ENCODE results near the gene ZDHHC1.

DNA sequence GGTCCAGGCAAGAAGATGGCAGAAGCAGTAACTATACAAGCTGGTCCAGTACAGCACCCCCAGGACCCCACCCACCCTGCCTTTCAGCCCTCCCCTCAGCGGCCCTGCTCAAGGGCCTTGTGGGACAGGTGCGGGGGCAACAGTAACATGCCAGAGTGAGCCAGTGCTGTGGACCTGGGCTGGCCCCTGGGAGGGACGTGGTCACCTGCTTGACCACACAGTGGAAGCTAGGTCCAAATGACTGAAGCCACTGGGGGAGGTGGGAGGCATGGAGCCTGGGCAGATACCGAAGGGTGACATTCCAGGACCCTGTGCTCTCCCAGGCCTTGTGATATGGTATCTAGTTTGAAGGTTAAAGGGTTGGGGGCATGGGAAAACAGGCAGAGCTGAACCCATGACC lies 47.4 kb upstream of the ZDHHC1 start:
- TF ChIP-seq, protein P1, sequence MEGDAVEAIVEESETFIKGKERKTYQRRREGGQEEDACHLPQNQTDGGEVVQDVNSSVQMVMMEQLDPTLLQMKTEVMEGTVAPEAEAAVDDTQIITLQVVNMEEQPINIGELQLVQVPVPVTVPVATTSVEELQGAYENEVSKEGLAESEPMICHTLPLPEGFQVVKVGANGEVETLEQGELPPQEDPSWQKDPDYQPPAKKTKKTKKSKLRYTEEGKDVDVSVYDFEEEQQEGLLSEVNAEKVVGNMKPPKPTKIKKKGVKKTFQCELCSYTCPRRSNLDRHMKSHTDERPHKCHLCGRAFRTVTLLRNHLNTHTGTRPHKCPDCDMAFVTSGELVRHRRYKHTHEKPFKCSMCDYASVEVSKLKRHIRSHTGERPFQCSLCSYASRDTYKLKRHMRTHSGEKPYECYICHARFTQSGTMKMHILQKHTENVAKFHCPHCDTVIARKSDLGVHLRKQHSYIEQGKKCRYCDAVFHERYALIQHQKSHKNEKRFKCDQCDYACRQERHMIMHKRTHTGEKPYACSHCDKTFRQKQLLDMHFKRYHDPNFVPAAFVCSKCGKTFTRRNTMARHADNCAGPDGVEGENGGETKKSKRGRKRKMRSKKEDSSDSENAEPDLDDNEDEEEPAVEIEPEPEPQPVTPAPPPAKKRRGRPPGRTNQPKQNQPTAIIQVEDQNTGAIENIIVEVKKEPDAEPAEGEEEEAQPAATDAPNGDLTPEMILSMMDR (conservative IDR thresholded peaks at IDR 0.05; ENCODE audit: low read length) = no peak
- no peak for TF ChIP-seq EZH2phosphoT487 (IDR thresholded peaks at IDR 0.05; ENCODE audit: borderline replicate concordance)

All from Loucy (cell line).